Activated CD4-positive, CD25-positive, alpha-beta regulatory T cell treated with anti-CD3 and anti-CD28 coated beads, Interleukin-2, amount 50 U/mL, for 72 hours (primary cell): Measurements from ENCODE around the gene TMEM39A.

Experiments
- DNase-seq: peaks from one replicate; pipeline ENCODE4 v3.0.0; 2021

TMEM39A gene

GRCh38 chr3:119395923-119396358 lies 67.5 kb downstream of the TMEM39A start:
- no peak for DNase-seq

- DNase-seq: no peak
Observed at GRCh38 chr3:119388577-119388976, 74.8 kb downstream of the TMEM39A start.

- DNase-seq: no peak
Observed at GRCh38 chr3:119382134-119382533, 81.3 kb downstream of the TMEM39A start.

- DNase-seq: no peak
Observed at GRCh38 chr3:119380697-119381096, 82.7 kb downstream of the TMEM39A start.
